HL-60 (cell line): ENCODE measurements around the gene ANKRD6.

Experiments used
- DNase-seq, 2 experiments: peaks; one replicate each; pipeline ENCODE4 v3.0.0-alpha.2; 2010 to 2020; ENCODE audit warnings: low read depth in 1 of 2, low spot score in 1 of 2
- H3K27ac ChIP-seq: fragments of 250-450 bp; sonication (Bioruptor Pico); replicated peaks from 2 replicates; pipeline ENCODE4 v1.5.1; 2020; ENCODE audit warnings: mild to moderate bottlenecking, moderate library complexity
- H3K27me3 ChIP-seq: fragments of 250-450 bp; sonication (Bioruptor Pico); 2 replicates; pipeline ENCODE4 v1.5.1; 2021; ENCODE audit warnings: mild to moderate bottlenecking, moderate library complexity; ENCODE audit not compliant: insufficient read depth, poor library complexity, severe bottlenecking
- H3K4me3 ChIP-seq: replicated peaks from 2 replicates; pipeline ENCODE4 v1.5.1; 2011; ENCODE audit warnings: mild to moderate bottlenecking, control low read depth, low read length; ENCODE audit not compliant: insufficient read depth
- GABPA ChIP-seq: IDR thresholded peaks from 2 replicates; pipeline ENCODE4 v1.6.1; 2012; ENCODE audit warnings: low read depth
- POLR2AphosphoS5 ChIP-seq: IDR thresholded peaks from 2 replicates; pipeline ENCODE4 v1.6.1; 2012; ENCODE audit warnings: low read depth
- REST ChIP-seq: IDR thresholded peaks from 2 replicates; pipeline ENCODE4 v1.6.1; 2012; ENCODE audit warnings: low read depth; ENCODE audit not compliant: insufficient replicate concordance
- SPI1 ChIP-seq: IDR thresholded peaks from 2 replicates; pipeline ENCODE4 v1.6.1; 2012; ENCODE audit warnings: low read depth, mild to moderate bottlenecking, borderline replicate concordance
- TF ChIP-seq, protein P1 (sequence below): IDR thresholded peaks from one replicate; pipeline ENCODE4 v1.5.1; 2011; ENCODE audit warnings: low read length, control low read depth, inconsistent platforms; ENCODE audit not compliant: insufficient read depth

The ANKRD6 gene

DNA sequence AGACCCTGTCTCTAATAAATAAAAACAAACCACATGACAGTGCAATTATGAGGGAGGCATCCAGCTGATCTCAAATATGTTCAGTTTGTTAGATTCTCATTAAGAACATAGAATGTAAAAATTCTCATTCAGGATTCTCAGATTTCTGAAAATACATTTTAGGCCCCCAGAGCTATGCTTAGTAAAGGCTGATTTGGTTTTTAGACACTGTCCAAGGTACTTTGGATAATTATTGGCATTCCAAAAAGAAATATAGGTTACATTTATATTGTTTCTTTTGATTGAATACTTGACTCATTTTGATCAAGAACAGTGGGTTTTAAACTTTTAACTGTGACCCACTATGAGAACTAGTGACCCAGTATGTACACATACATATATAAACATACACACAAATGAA is 55.5 kb downstream of the ANKRD6 start:
- DNase-seq: no peak
- TF ChIP-seq REST: peak; percentile 83
- TF ChIP-seq SPI1: no peak
- TF ChIP-seq, protein P1, sequence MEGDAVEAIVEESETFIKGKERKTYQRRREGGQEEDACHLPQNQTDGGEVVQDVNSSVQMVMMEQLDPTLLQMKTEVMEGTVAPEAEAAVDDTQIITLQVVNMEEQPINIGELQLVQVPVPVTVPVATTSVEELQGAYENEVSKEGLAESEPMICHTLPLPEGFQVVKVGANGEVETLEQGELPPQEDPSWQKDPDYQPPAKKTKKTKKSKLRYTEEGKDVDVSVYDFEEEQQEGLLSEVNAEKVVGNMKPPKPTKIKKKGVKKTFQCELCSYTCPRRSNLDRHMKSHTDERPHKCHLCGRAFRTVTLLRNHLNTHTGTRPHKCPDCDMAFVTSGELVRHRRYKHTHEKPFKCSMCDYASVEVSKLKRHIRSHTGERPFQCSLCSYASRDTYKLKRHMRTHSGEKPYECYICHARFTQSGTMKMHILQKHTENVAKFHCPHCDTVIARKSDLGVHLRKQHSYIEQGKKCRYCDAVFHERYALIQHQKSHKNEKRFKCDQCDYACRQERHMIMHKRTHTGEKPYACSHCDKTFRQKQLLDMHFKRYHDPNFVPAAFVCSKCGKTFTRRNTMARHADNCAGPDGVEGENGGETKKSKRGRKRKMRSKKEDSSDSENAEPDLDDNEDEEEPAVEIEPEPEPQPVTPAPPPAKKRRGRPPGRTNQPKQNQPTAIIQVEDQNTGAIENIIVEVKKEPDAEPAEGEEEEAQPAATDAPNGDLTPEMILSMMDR: no peak
- peaks cover 2% of the 10 kb centered on the region for H3K27me3 ChIP-seq

GRCh38 chr6:89489078-89489477 is 56.1 kb downstream of the ANKRD6 start:
- DNase-seq: no peak
- TF ChIP-seq GABPA (no peak), REST (no peak), POLR2AphosphoS5 (no peak), SPI1 (no peak)
- TF ChIP-seq, protein P1: no peak
- H3K27me3 ChIP-seq: peaks cover 2% of the 10 kb centered on the region
- H3K27ac ChIP-seq: no peak overlapping the region
- no peak overlapping the region for H3K4me3 ChIP-seq

More for the DNA sequence above, 55.5 kb downstream of the ANKRD6 start:
- no peak overlapping the region for H3K27ac ChIP-seq
- H3K4me3 ChIP-seq: no peak overlapping the region

DNA sequence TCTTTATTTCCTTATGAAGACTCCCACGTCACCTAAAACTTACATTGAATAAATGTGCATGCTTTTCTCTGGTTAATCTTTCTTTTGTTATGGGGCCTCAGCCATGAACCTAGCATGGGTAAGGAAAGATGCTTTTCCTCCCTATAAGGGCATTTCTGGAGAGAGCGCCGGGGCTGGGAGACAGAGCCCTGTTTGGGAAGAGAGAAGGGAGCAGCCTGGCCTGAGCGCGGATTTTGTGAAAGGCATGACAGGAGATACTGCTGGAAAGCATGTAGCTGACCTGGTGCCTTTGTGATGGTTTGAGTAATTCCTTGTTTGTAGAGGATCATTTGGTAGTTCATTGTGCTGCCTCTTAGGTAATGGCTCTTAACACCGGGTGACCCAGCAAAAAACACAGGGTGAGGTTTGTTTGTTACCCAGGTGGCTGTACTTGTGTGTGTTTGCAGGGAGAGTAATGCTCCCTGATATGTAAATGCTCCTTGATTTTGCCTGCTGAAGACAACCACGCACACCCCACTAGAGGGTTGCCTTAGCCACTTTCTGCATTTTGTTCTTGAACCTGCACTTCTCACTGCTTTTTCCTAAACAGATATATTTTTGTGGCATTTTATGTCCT is 59.2 kb downstream of the ANKRD6 start:
- no peak overlapping the region for H3K27ac ChIP-seq
- DNase-seq: no peak
- TF ChIP-seq SPI1: no peak
- no peak for TF ChIP-seq GABPA
- peaks cover 8% of the 10 kb centered on the region for H3K27me3 ChIP-seq
- H3K4me3 ChIP-seq: no peak overlapping the region

DNA sequence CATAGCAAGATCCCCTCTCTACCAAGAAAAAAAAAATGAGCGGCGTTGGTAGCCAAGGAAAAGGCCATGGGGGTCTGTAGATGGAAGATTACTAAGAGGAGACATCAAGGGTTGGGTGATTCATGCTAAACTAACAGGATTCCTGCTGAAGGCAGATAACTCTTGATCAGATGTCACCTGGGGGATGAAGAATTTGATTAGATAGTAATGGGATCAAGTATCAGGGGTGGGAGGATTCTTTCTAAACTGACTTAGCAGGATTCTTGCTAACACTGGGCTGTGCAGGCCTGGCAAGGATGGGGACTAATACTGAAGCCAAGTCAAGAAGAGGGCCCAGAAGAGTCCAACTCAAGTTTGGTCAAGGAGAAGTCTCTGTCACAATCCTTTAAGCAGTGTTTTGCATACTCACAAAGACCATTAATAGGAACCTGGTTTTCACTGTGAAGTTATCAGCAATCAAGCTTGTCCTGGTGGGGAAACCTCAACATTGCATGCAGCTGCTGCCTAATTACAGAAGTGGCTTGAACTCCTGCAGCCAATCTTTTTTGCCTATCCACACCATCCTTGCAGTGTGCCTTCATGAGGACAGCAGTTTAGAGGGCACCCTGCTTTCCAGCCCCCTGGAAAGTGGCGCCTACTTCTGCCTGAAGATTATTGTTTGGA is 61.3 kb downstream of the ANKRD6 start:
- no peak for DNase-seq
- no peak for TF ChIP-seq POLR2AphosphoS5
- peaks cover 9% of the 10 kb centered on the region for H3K27me3 ChIP-seq
- no peak overlapping the region for H3K4me3 ChIP-seq
- no peak overlapping the region for H3K27ac ChIP-seq
